DMS153 treated with DMSO at 0.1 percent for 48 hours (cell line): ENCODE results near the gene MAD2L2.
A peak's percentile ranks its signal among the peaks of the same experiment; 100 is the strongest.

Experiments
- DNase-seq: peaks from one replicate; lab custom pipeline; 2025; ENCODE audit not compliant: unreplicated experiment; lab: John Stamatoyannopoulos, UW

The MAD2L2 gene

GRCh38 chr1:11681071-11681771 lies at the start of gene MAD2L2:
Gene MAD2L2 (minus strand): TSS chr1:11681148. CDS start chr1:11680601, 547 bp downstream.
- DNase-seq: peak; percentile 84

GRCh38 chr1:11730429-11730891 lies 49.5 kb upstream of the MAD2L2 start:
- DNase-seq: no peak

- DNase-seq: no peak
These were observed 48.8 kb upstream of the MAD2L2 start for GRCh38 chr1:11729498-11730428.

- no peak for DNase-seq
These were observed 48.2 kb upstream of the MAD2L2 start for GRCh38 chr1:11729155-11729497.

- DNase-seq: no peak
These were observed 47.3 kb upstream of the MAD2L2 start for GRCh38 chr1:11728126-11728806.

- DNase-seq: no peak
These were observed 46.2 kb upstream of the MAD2L2 start for GRCh38 chr1:11727119-11727518.

GRCh38 chr1:11725616-11726015 lies 44.7 kb upstream of the MAD2L2 start:
- no peak for DNase-seq

- DNase-seq: no peak
These were observed 41.6 kb upstream of the MAD2L2 start for GRCh38 chr1:11722538-11722937.

- DNase-seq: no peak
These were observed 40.4 kb upstream of the MAD2L2 start for GRCh38 chr1:11721311-11721710.

GRCh38 chr1:11720525-11720924 lies 39.6 kb upstream of the MAD2L2 start:
- no peak for DNase-seq

GRCh38 chr1:11720033-11720376 lies 39.1 kb upstream of the MAD2L2 start:
- no peak for DNase-seq

GRCh38 chr1:11719313-11720032 lies 38.5 kb upstream of the MAD2L2 start:
- peak; percentile 79 for DNase-seq

GRCh38 chr1:11714831-11715575 lies 34.1 kb upstream of the MAD2L2 start:
- DNase-seq: no peak

- no peak for DNase-seq
These were observed 32.1 kb upstream of the MAD2L2 start for GRCh38 chr1:11713095-11713494.

- DNase-seq: no peak
These were observed 31.3 kb upstream of the MAD2L2 start for GRCh38 chr1:11712285-11712684.

- DNase-seq: no peak
These were observed 30.5 kb upstream of the MAD2L2 start for GRCh38 chr1:11711490-11711889.

- DNase-seq: no peak
These were observed 27.8 kb upstream of the MAD2L2 start for GRCh38 chr1:11708554-11709350.

- peak; percentile 84 for DNase-seq
These were observed 26.8 kb upstream of the MAD2L2 start for GRCh38 chr1:11707621-11708276.

GRCh38 chr1:11706292-11706691 lies 25.3 kb upstream of the MAD2L2 start:
- no peak for DNase-seq
